ENCODE data around the gene GJC2.
A peak's percentile ranks its signal among the peaks of the same experiment; 100 is the strongest.

The GJC2 gene

GRCh38 chr1:228168563-228169270 is 19.0 kb downstream of the GJC2 start:
- Histone ChIP-seq H3K14ac (ENCODE audit: low read length) (no peak overlapping the region), H3K27ac (replicated peaks; ENCODE audit: low read length) (no peak overlapping the region), H3K23ac (ENCODE audit: low read depth, low read length, poor library complexity) (no peak overlapping the region), H2AK5ac (ENCODE audit: low read depth, low read length) (peak overlapping the region; percentile 42), H3K4me2 (ENCODE audit: insufficient read depth, low read length, poor library complexity, severe bottlenecking) (no peak overlapping the region), H3K79me1 (ENCODE audit: low read depth, low read length) (peaks cover 16% of the 10 kb centered on the region), H2AFZ (ENCODE audit: low read length) (no peak overlapping the region), H3K4me3 (ENCODE audit: low read length in 2 of 2) (no peak overlapping the region), H3K4me1 (ENCODE audit: control insufficient read depth in 2 of 2, insufficient read depth in 1 of 2, low read depth in 1 of 2, low read length in 2 of 2) (peaks cover 5% of the 10 kb centered on the region in 2 donors), H3K9me3 (replicated peaks in 1 of 2; ENCODE audit: control insufficient read depth in 2 of 2, insufficient read depth in 1 of 2, low read depth in 1 of 2, low read length in 2 of 2) (no peaks in the 10 kb centered on the region), H3K36me3 (replicated peaks in 1 of 2; ENCODE audit: control insufficient read depth in 2 of 2, insufficient read depth in 2 of 2, low read length in 2 of 2) (no peaks in the 10 kb centered on the region), H2BK5ac (ENCODE audit: low read length) (no peak overlapping the region), H2BK12ac (ENCODE audit: low read length) (no peak overlapping the region), H2BK120ac (ENCODE audit: low read depth, low read length) (no peak overlapping the region), H3K18ac (ENCODE audit: low read length) (no peak overlapping the region), H2BK15ac (ENCODE audit: low read length) (no peak overlapping the region), H3K9ac (ENCODE audit: low read depth, low read length, poor library complexity) (no peak overlapping the region), H4K91ac (ENCODE audit: low read depth, low read length, poor library complexity) (no peak overlapping the region), H3K4ac (ENCODE audit: low read length) (peak overlapping the region; percentile 26), H3K27me3 (ENCODE audit: control insufficient read depth in 3 of 3, insufficient read depth in 3 of 3, low read depth in 1 of 3, low read length in 3 of 3) (no peaks in the 10 kb centered on the region), H4K8ac (ENCODE audit: low read depth, low read length) (no peak overlapping the region)
- WGBS, 2 donors (ENCODE audit: extremely low coverage in 2 of 2, insufficient read length in 2 of 2, insufficient replicate concordance in 1 of 2) = no CpG with 5 or more reads among the region's 12 CpGs
- DNase-seq (ENCODE audit: low spot score) = no peak

- H3K4me1 ChIP-seq (ENCODE audit: control insufficient read depth in 2 of 2, insufficient read depth in 1 of 2, low read depth in 1 of 2, low read length in 2 of 2) = peaks cover 5% of the 10 kb centered on the region in 2 donors
- WGBS, 2 donors (ENCODE audit: extremely low coverage in 2 of 2, insufficient read length in 2 of 2, insufficient replicate concordance in 1 of 2) = no CpG with 5 or more reads among the region's 2 CpGs
- H3K79me1 ChIP-seq (ENCODE audit: low read depth, low read length) = peaks cover 17% of the 10 kb centered on the region
- H3K4me2 ChIP-seq (ENCODE audit: insufficient read depth, low read length, poor library complexity, severe bottlenecking) = no peak overlapping the region
- no peak overlapping the region for H2BK12ac ChIP-seq (ENCODE audit: low read length)
- no peak overlapping the region for H2BK120ac ChIP-seq (ENCODE audit: low read depth, low read length)
- no peak overlapping the region for H3K4ac ChIP-seq (ENCODE audit: low read length)
- no peak overlapping the region for H3K9ac ChIP-seq (ENCODE audit: low read depth, low read length, poor library complexity)
- no peak overlapping the region for H2BK15ac ChIP-seq (ENCODE audit: low read length)
- no peak overlapping the region for H3K18ac ChIP-seq (ENCODE audit: low read length)
- H3K23ac ChIP-seq (ENCODE audit: low read depth, low read length, poor library complexity) = no peak overlapping the region
- no peaks in the 10 kb centered on the region for H3K36me3 ChIP-seq (replicated peaks in 1 of 2; ENCODE audit: control insufficient read depth in 2 of 2, insufficient read depth in 2 of 2, low read length in 2 of 2)
- no peaks in the 10 kb centered on the region for H3K27me3 ChIP-seq (ENCODE audit: control insufficient read depth in 3 of 3, insufficient read depth in 3 of 3, low read depth in 1 of 3, low read length in 3 of 3)
- no peak overlapping the region for H3K4me3 ChIP-seq (ENCODE audit: low read length in 2 of 2)
- no peak for DNase-seq (ENCODE audit: low spot score)
- H2BK5ac ChIP-seq (ENCODE audit: low read length) = no peak overlapping the region
- no peak overlapping the region for H4K91ac ChIP-seq (ENCODE audit: low read depth, low read length, poor library complexity)
- H2AFZ ChIP-seq (ENCODE audit: low read length) = no peak overlapping the region
- H3K27ac ChIP-seq (replicated peaks; ENCODE audit: low read length) = no peak overlapping the region
- no peak overlapping the region for H4K8ac ChIP-seq (ENCODE audit: low read depth, low read length)
- H3K14ac ChIP-seq (ENCODE audit: low read length) = no peak overlapping the region
- H2AK5ac ChIP-seq (ENCODE audit: low read depth, low read length) = no peak overlapping the region
- no peaks in the 10 kb centered on the region for H3K9me3 ChIP-seq (replicated peaks in 1 of 2; ENCODE audit: control insufficient read depth in 2 of 2, insufficient read depth in 1 of 2, low read depth in 1 of 2, low read length in 2 of 2)
Measured at GRCh38 chr1:228169345-228169744, 19.6 kb downstream of the GJC2 start.

DNA sequence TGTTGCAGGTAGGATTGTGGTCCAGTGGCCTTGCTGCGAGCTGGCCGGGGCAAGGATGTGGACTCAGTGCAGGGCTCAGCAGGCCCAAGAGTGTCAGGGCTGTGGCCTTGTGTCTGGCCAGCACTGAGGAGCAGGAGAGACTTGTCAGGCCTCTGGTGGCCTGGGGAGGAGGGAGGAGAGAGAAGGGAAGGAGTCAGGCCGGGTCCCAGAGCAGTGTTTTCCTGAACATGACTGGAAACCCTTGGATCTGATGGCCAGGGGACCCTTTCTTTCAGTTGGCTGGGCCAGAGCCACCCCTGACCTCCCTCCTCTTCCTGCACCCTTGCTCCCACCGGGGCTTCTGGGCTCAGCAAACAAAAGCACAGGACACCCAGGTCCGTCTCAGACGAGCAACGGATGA is 20.9 kb downstream of the GJC2 start:
- H3K4me1 ChIP-seq (ENCODE audit: control insufficient read depth in 2 of 2, insufficient read depth in 1 of 2, low read depth in 1 of 2, low read length in 2 of 2) = peaks cover 3 to 4% of the 10 kb centered on the region in 2 donors
- H3K23ac ChIP-seq (ENCODE audit: low read depth, low read length, poor library complexity) = peak overlapping the region; percentile 85
- no peak overlapping the region for H2BK12ac ChIP-seq (ENCODE audit: low read length)
- H2BK120ac ChIP-seq (ENCODE audit: low read depth, low read length) = no peak overlapping the region
- H3K4me3 ChIP-seq (ENCODE audit: low read length in 2 of 2) = no peak overlapping the region
- no peak overlapping the region for H3K18ac ChIP-seq (ENCODE audit: low read length)
- no peak overlapping the region for H4K91ac ChIP-seq (ENCODE audit: low read depth, low read length, poor library complexity)
- peak overlapping the region; percentile 30 for H3K9ac ChIP-seq (ENCODE audit: low read depth, low read length, poor library complexity)
- H4K8ac ChIP-seq (ENCODE audit: low read depth, low read length) = no peak overlapping the region
- no CpG with 5 or more reads among the region's 7 CpGs for WGBS, 2 donors (ENCODE audit: extremely low coverage in 2 of 2, insufficient read length in 2 of 2, insufficient replicate concordance in 1 of 2)
- peaks cover 23% of the 10 kb centered on the region for H3K79me1 ChIP-seq (ENCODE audit: low read depth, low read length)
- H3K36me3 ChIP-seq (replicated peaks in 1 of 2; ENCODE audit: control insufficient read depth in 2 of 2, insufficient read depth in 2 of 2, low read length in 2 of 2) = peaks cover 2 to 12% of the 10 kb centered on the region in 2 donors
- H3K14ac ChIP-seq (ENCODE audit: low read length) = no peak overlapping the region
- H2BK5ac ChIP-seq (ENCODE audit: low read length) = peak overlapping the region; percentile 60
- no peak overlapping the region for H3K27ac ChIP-seq (replicated peaks; ENCODE audit: low read length)
- no peak overlapping the region for H2AFZ ChIP-seq (ENCODE audit: low read length)
- no peaks in the 10 kb centered on the region for H3K9me3 ChIP-seq (replicated peaks in 1 of 2; ENCODE audit: control insufficient read depth in 2 of 2, insufficient read depth in 1 of 2, low read depth in 1 of 2, low read length in 2 of 2)
- no peaks in the 10 kb centered on the region for H3K27me3 ChIP-seq (ENCODE audit: control insufficient read depth in 3 of 3, insufficient read depth in 3 of 3, low read depth in 1 of 3, low read length in 3 of 3)
- DNase-seq (ENCODE audit: low spot score) = no peak
- H2AK5ac ChIP-seq (ENCODE audit: low read depth, low read length) = peak overlapping the region; percentile 83
- H3K4me2 ChIP-seq (ENCODE audit: insufficient read depth, low read length, poor library complexity, severe bottlenecking) = no peak overlapping the region
- peak overlapping the region; percentile 89 for H3K4ac ChIP-seq (ENCODE audit: low read length)
- H2BK15ac ChIP-seq (ENCODE audit: low read length) = no peak overlapping the region

GRCh38 chr1:228171221-228171891 is 21.6 kb downstream of the GJC2 start:
- no CpG with 5 or more reads among the region's 10 CpGs for WGBS, 2 donors (ENCODE audit: extremely low coverage in 2 of 2, insufficient read length in 2 of 2, insufficient replicate concordance in 1 of 2)
- Histone ChIP-seq H3K9ac (ENCODE audit: low read depth, low read length, poor library complexity) (peak overlapping the region; percentile 44), H2AK5ac (ENCODE audit: low read depth, low read length) (peak overlapping the region; percentile 37), H3K27me3 (ENCODE audit: control insufficient read depth in 3 of 3, insufficient read depth in 3 of 3, low read depth in 1 of 3, low read length in 3 of 3) (no peaks in the 10 kb centered on the region), H2BK120ac (ENCODE audit: low read depth, low read length) (no peak overlapping the region), H3K23ac (ENCODE audit: low read depth, low read length, poor library complexity) (no peak overlapping the region), H3K79me1 (ENCODE audit: low read depth, low read length) (peaks cover 23% of the 10 kb centered on the region), H2AFZ (ENCODE audit: low read length) (no peak overlapping the region), H4K8ac (ENCODE audit: low read depth, low read length) (no peak overlapping the region), H3K9me3 (replicated peaks in 1 of 2; ENCODE audit: control insufficient read depth in 2 of 2, insufficient read depth in 1 of 2, low read depth in 1 of 2, low read length in 2 of 2) (no peaks in the 10 kb centered on the region), H3K4me2 (ENCODE audit: insufficient read depth, low read length, poor library complexity, severe bottlenecking) (no peak overlapping the region), H3K36me3 (replicated peaks in 1 of 2; ENCODE audit: control insufficient read depth in 2 of 2, insufficient read depth in 2 of 2, low read length in 2 of 2) (peaks cover 2 to 16% of the 10 kb centered on the region in 2 donors), H4K91ac (ENCODE audit: low read depth, low read length, poor library complexity) (no peak overlapping the region), H2BK5ac (ENCODE audit: low read length) (no peak overlapping the region), H3K14ac (ENCODE audit: low read length) (peak overlapping the region; percentile 8), H3K4me1 (ENCODE audit: control insufficient read depth in 2 of 2, insufficient read depth in 1 of 2, low read depth in 1 of 2, low read length in 2 of 2) (peaks cover 3 to 4% of the 10 kb centered on the region in 2 donors), H3K18ac (ENCODE audit: low read length) (no peak overlapping the region), H3K4me3 (ENCODE audit: low read length in 2 of 2) (peak overlapping the region in 1 of 2 donors; percentile 6), H3K4ac (ENCODE audit: low read length) (no peak overlapping the region), H2BK12ac (ENCODE audit: low read length) (no peak overlapping the region), H3K27ac (replicated peaks; ENCODE audit: low read length) (no peak overlapping the region), H2BK15ac (ENCODE audit: low read length) (no peak overlapping the region)
- DNase-seq (ENCODE audit: low spot score) = no peak
